GM12865 (cell line): ENCODE measurements around the gene PCNT.

ENCODE experiments used
- DNase-seq: peaks from one replicate; pipeline ENCODE4 v3.0.0; 2010; ENCODE audit warnings: low read depth
- H3K4me3 ChIP-seq: 2 replicates; pipeline ENCODE4 v1.5.1; 2011; ENCODE audit warnings: mild to moderate bottlenecking, low read depth, low read length, control low read depth
- TF ChIP-seq, protein P1 (sequence below): IDR thresholded peaks from 2 replicates; pipeline ENCODE4 v1.5.1; 2011; ENCODE audit warnings: low read length, control low read depth, low read depth, inconsistent platforms; ENCODE audit not compliant: insufficient read depth; ENCODE audit errors: missing control alignments

PCNT gene

DNA sequence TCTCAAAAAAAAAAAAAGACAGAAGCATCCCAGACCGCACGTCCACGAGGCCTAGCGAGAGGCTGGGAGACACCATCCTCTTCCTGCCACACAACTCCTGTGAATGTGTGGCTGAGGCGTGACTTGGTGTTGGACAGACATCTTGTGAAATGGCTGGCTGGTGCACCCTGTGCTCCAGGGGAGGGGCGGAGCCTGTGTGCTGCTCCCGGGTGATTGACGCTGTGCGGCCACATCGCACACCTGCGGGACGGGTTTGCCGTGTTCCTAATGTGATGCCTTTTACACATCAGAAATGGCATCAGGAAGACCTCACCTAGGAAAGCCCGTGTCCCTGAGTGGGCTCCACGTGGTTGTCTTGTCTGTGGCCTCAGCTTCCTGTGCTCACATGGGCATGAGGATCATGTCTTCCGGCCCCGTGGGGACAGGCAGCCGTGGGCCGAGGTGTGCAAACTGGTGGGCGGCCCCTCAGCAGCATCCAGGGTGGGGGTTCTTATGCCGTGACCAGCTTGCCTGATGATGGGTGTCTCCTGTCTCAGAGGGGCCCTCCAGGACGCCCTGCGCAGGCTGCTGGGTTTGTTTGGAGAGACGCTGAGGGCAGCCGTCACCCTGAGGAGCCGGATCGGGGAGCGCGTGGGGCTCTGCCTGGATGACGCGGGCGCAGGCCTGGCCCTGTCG is 64.4 kb downstream of the PCNT start:
- H3K4me3 ChIP-seq, result no peak overlapping the region
- TF ChIP-seq, protein P1, sequence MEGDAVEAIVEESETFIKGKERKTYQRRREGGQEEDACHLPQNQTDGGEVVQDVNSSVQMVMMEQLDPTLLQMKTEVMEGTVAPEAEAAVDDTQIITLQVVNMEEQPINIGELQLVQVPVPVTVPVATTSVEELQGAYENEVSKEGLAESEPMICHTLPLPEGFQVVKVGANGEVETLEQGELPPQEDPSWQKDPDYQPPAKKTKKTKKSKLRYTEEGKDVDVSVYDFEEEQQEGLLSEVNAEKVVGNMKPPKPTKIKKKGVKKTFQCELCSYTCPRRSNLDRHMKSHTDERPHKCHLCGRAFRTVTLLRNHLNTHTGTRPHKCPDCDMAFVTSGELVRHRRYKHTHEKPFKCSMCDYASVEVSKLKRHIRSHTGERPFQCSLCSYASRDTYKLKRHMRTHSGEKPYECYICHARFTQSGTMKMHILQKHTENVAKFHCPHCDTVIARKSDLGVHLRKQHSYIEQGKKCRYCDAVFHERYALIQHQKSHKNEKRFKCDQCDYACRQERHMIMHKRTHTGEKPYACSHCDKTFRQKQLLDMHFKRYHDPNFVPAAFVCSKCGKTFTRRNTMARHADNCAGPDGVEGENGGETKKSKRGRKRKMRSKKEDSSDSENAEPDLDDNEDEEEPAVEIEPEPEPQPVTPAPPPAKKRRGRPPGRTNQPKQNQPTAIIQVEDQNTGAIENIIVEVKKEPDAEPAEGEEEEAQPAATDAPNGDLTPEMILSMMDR, result no peak

DNA sequence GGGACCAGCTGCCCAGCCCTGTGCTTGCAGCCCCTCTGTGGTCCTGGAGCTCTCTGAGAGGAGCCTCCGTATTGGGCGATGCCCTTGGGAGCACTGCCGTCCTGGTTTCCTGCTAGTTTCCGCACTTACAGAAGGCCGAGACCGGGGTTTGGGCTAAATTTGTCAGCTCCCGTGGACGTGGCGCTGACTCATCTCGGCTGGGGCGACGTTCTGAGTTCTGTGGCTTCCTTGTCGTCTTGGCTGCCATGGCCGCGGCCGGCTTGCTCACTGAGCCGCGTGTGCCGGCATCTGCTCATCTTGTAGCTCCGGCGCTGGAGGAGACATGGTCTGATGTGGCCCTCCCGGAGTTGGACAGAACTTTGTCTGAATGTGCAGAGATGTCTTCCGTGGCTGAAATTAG is 64.9 kb downstream of the PCNT start:
- no peak for DNase-seq
- TF ChIP-seq, protein P1, result no peak
- no peak overlapping the region for H3K4me3 ChIP-seq

More for the DNA sequence above, 64.4 kb downstream of the PCNT start:
- no peak for DNase-seq

DNA sequence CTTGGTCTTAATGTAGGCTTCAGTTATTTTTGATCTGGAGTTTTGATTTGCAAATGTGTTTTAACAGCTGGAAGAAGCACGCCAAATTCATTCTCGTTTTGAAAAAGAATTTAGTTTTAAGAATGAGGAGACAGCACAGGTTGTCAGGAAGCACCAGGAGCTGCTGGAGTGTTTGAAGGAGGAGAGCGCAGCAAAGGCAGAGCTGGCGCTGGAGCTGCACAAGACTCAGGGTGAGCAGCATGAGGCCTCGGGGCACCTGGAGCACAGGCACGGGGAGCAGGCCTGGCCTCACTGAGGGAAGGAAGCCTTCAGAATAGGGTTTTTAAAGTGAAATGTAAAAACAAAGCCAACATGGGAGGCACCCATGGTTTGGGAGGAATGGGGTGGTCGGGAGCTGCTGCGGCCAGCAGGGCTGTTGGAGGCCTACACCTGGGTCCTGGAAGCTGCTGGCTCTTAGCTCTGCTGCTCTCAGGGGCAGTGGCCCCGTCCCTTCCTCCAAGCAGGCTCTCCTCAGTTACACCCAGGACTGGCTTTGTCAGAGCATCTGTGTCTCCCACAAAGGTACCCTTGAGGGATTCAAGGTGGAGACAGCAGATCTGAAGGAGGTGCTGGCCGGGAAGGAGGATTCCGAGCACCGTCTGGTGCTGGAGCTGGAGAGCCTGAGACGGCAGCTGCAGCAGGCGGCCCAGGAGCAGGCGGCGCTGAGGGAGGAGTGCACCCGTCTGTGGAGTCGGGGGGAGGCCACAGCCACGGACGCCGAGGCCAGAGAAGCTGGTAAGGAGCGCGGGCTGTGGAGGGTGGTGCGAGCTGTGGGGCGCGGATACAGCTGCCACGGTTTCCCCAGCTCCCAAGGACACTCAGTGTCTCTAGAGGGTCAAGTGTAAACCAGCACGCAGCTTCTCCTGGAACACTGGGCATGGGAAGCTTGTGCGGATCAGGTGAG is 66.9 kb downstream of the PCNT start:
- no peak overlapping the region for H3K4me3 ChIP-seq
- TF ChIP-seq, protein P1, result no peak

DNA sequence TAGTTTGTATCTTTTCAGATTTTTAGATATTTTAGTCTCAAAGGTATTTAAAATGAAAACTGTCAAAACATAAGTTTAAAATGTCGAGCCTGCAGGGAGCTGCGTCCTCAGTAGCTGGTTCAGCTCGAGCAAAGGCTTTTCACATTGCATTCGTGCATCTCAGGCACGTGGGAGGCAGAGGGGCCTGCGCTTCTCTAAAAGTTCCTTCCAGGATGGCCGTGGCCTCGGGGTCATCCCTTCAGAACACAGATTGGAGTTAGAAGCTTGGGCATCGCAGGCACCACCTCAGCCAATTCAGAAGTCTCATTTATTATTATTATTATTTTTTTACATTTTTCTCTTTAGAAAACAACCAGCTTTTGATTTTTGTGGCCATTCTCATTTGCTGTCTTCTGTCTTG is 67.8 kb downstream of the PCNT start:
- TF ChIP-seq, protein P1, result no peak
- H3K4me3 ChIP-seq, result no peak overlapping the region
- DNase-seq, result no peak

More for the DNA sequence above, 66.9 kb downstream of the PCNT start:
- no peak for DNase-seq

DNA sequence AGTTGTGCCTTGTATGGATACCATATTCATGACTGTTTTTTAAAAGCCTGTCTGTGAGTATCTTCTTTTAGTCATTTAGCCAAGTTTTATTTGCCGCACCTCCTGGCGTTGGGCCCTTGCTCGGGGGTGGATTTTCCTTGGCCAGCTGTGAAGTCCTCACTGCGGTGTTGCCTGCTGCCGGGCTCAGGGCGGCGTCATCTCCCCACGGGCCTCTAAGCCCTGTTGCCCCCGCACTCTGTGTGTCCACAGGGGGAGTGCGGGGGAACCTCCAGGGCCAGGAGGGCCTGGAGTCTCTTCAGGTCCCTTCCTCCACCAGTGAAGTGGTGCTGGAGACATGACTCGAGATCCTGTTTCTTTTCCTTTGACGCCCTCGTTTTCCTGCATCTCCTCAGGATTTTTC is 69.0 kb downstream of the PCNT start:
- no peak overlapping the region for H3K4me3 ChIP-seq
- TF ChIP-seq, protein P1, result no peak
- DNase-seq, result no peak

DNA sequence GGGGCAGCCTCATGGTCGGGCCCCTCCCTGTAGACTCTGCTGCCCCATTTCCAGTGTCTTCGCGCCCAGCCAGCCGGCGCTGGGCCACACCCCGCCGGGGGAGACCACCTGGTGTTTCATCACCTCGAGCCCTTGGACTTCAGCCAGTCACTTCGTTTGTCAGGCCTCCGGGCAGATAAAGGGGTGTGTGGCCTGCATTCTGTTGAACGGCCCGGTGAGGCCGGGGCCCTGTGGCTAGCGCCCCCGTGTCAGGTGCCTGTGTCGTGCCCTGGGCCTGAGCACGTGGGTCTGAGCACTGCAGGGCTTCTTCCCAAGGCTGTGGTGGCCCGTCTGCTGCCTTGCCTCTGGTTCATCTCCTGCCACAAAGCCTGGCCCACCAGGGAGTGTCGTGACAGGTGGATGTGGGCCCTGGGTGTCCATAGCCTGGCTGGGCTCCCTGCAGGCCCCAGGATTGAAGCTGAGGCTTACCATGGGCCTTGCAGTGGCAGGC is 69.5 kb downstream of the PCNT start:
- DNase-seq, result no peak
- no peak overlapping the region for H3K4me3 ChIP-seq
- TF ChIP-seq, protein P1, result no peak
